Kasumi-1 (cell line): ENCODE results near the gene HOXA5.

Source experiments
- DNase-seq, 2 experiments: peaks; one replicate each; lab custom pipeline; 2025; lab: John Stamatoyannopoulos, UW

HOXA5 gene

DNA sequence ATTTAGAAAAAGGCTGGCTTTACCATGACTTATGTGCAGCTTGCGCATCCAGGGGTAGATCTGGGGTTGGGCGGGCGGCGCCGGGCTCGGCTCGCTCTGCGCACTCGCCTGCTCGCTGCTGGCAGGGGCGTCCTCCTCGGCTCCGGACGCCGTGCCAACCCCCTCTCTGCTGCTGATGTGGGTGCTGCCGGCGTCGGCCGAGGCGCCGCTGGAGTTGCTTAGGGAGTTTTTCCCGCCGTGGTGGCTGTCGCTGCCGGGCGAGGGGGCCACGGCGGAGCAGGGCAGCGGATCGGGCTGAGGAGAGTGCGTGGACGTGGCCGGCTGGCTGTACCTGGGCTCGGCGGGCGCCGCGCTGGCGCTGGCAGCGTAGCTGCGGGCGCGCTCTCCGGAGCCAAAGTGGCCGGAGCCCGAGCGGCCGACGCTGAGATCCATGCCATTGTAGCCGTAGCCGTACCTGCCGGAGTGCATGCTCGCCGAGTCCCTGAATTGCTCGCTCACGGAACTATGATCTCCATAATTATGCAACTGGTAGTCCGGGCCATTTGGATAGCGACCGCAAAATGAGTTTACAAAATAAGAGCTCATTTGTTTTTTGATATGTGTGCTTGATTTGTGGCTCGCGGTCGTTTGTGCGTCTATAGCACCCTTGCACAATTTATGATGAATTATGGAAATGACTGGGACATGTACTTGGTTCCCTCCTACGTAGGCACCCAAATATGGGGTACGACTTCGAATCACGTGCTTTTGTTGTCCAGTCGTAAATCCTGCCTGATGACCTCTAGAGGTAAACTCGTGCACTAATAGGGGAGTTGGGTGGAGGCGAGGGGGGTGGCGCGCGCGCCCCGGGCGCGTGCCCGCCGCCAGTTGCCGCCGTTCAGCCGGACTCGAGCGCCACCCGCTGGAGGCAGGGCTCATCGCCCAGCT is at the start of gene HOXA5:
Gene HOXA5 (minus strand): TSS at position 659 of the 927 bp plus-strand sequence. CDS start 74 bp downstream, at position 585.
- DNase-seq, result peak; percentile 100

DNA sequence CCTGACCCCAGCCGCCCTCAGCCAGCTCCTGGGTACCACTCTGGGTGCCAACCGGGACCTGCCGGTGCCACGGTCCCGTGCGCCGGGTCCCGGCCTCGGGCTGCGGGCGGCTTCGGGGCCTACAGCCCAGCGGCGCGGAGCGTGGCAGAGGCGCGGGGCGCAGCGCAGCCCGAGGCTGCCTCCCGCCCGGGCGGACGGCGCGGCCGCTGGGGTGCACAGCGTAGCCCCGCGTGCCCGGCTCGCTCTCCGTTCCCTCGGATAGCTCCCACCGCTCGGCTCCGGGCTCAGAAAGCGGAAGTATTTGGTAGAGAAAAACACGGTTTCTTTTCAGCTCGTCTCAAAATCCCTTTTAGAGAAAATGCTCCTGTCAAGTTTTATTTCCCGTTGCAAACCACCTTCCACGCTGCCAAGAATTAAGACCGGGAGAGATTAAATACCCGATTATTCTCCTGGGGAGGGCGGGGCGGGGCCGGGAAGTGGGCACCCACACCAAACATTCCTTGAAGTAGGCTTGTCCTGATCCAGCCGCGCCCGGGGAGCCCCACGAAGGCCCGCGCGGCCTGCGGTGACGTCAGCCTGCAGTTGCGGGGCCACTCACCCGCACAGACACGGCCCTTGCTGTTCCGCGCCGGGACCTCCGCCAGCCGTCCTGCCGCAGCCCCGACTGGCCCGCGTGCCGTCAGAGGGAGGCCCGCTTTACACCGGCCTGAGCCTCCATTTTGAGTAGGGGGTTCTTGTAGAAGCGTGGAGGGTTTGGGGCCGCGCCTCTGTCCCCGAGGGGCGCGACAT is 49.3 kb upstream of the HOXA5 start:
- DNase-seq, result peak; percentile 65 to 86

DNA sequence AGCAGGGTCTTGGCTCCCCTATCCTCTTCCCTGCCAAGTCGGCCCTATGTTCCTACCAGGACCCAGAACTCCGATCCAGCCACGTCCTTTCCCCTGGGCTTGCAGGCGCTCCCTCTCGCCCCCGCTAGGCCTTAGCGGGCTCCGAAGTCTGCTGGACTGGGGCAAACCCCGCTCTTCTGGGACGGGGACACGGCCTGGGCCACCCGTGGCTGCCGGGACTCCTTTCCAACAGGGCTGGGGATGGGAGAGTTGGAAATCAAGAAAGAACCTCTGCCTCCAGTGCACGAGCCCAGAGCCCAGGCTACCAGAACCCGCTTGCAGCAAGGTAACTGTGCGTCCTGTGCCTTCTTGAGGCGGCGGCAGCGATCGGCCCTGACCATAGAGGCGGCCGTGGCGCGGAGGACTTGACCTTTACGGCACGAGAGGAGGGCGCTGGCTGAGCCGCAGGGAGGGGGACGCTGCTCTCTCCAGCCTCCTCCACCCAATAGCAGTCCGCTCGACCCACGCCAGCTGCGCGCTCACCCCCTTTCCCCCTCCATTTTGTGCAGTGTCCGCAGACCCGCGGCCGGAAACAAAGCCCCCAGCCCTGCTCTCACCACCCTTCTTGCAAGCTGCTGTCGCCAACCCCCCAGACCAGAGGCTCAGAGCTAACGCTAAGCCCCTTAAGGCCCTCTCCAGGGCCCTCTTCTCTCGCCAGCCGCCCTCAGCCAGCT is 48.5 kb upstream of the HOXA5 start:
- no peak for DNase-seq

DNA sequence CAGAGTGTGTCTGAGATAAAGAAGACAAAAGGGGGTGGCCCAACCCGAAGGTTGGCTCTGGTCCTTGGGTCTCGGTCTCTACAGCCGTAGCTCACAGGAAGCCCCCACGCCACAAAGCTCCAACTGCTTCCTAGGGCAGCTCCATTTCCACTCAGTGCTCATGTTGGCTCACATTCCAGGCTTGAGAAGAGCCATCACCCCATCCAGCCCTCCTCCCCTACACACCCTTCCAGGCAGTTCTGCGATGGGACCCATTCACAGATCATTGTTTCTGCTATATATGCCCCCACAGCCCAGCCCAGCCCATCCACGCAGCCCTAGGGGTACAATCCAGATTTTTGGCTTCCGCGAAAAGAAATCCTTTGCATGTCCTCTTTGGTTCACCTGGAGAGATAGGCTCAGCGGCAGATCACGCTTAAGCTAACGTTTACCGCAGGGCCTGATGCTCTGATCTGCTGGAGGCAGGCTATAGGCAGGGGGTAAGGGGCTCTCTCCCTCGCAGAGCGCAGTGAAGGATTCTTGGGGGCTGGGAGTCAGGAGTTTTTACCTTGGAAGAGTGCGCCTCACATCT is 47.8 kb upstream of the HOXA5 start:
- no peak for DNase-seq

DNA sequence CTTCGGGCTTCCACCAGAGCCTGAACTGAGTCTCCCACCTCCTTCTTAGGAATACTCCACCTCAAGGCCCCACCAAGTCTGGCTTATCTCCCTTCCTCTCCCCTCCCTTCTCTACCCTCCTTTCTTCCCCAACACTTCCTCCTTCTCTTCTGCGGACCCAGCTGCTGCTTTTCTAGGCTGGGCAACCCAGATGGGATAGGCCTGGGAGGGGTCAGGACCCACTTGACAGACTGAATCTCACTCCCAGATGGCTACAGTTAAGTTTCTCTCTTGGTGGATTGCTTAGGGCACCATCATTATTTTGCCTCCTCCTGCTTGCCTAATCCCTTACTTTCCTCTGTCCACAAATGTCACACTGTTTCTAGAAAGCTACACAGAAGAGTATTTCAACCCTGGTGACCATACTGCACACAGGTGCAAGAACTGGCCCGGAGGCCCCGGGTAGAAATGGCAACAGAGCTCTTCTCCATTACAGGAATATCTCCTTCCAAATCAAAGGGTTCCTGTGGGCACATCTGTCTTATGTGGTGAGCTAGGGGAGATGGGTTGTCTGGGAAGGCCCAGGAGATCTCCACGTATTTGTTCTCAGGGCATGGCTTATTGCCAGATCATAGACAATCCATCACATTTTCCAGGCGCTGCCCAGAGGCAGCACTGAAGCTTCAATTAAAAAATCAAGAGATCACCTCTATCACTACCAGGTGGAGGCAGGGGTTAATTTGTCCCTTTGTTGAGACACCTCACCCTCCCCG is 46.7 kb upstream of the HOXA5 start:
- DNase-seq, result no peak

DNA sequence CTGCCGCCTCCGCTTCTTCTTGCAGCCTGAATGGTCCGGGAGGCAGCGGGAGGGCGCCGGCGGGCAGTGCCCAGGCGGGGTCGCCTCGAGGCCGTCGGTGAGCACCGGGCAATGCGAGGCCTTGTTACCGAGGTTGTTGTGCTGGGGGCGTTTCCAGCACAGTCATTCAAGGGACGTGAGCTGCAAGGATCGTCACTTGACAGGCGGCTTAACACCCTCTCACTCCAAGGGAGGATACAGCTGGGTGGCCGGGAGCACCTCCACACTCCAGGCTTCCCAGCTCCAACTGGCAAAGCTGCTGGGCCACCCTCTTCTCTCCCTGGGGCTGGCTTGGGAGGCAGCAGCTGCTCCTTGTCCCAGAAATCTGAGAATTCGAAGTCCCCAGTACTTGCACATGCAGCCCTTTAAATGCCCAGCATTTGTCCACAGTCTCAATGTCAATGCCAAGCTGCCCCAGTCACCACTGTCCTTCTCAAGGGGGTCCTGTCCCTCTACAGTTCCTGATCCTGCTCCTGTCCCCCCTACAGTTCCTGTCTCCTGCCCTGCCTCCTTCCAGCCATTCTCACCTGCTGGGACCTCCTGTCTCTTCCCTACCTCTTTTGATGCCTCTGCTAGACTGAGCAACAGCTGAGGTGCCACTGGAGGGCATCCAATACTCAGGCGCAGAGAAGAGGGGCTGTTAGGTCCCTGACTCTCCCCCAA is 46.0 kb upstream of the HOXA5 start:
- no peak for DNase-seq

DNA sequence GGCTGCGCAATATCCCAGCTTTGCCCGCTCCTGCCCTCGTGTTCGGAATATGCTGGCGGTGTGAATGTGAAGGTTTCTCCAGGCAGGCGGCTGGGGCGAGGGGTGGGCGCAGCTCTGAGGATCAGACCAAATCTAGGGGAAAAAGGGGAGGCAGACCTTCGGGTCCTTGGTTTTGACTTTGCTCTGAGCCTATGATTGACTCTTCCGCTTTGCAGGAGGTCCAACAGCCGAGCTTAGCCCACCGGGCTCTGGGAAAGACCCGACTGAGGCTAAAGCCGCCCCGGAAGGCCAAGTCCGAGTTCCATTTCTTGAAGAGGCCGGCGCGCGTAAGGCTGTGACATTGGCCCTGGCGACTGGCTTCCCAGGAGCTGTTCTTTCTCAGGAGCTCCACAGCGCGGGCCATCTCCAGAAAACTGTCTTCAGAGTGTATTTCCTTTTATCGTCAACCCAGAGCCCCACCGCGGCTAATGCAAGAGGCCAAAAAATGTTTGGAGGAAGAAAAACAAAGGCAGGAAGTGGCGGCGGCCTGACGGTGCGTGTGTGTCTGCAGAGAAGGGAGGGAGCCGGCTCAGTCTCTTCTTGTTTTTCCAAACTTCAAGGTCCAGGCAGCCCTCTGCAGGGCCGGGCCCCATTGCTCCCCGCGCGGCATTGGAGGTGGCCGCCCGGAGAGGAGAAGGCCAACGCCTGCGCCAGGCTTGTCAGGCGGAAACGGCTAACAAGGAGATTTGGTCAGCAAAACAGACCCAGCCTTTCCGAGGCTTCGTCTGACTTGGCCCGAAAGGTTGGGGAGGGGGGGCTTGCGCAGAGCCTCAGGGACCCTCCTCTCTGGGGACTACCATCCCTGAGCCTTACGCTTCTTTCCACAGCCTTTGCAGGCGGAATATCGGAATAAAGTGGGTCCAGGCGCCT is 45.2 kb upstream of the HOXA5 start:
- peak; percentile 72 to 79 for DNase-seq

DNA sequence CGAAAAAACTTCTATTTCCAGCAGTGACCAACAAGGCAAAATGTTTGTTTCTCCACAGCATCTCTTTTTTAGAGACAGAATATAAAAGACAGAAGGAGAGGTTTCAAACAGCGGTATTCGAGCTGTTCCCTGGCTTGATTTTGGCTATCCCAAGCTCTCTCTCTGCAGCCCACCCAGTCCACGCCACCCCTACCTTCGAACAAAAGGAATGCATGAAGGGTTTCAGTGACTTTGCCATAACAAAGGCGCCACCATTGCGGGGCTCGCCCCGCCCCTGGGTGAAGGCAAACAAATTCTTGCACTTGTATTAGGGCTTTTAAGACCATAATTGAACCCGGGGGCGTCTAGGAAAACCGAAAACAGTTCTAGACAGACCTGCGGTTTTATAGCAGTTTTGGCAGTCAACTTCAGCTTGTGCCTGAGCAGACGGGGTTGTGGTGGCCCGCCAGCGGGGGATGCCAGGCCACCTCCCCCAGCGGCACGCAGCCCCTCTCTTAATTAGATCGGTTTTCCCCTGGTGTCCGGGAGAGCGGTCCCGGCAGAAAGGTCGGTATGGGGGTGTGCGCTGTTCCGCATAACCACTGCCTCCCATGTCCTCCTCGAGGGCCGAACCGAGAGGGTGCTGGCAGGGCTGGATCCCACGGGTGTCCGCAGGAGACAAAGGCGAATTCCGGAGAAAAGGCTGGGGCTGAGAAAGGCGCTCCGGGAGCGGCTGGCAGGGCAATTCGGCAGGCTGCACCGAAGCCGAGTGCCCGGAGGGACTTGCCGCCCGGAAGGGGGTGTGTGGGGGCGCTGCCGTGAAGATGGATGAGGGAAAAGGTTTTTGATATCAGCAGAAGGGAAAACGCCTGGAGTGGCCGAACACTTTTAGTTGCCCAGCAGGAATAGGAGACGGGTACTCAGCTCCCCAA is 44.2 kb upstream of the HOXA5 start:
- peak in 1 of 2 experiments; percentile 49 for DNase-seq

DNA sequence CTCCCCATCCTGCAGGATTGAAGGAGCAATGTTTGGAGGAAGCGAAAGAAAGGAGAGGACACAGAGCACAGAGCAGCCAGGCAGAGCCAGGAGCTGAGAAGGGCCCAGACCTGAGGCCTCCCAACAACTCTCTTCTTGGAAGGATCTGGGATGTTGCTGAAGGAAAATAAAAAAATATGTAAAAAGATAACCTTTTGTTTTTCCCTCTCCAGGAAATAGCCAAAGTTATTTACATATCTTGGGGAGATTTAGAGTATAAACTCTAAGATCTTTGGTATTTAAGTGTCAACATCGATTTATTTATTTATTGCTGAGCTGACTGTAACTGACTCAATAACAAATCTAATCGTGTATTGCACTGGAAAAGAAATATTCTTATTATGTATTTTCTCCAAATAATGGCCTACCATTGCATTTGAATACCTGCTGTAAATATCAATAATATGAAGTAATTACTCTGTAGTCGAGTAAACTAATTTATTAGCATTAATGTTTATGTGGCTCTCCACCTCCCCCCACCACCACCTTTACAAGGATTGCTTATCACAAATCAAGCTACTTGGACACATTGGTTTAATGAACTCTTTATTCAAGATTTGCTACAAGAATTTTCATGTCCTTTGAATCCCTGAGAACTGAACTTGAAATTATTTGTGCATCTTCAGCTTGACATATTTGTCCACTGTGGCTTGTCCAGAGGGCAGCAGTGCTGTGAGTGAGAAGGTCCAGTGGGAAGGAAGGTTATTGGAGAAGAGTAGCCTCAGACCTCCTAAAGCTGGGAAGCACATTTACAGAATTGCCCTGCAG is 43.4 kb upstream of the HOXA5 start:
- DNase-seq, result no peak

DNA sequence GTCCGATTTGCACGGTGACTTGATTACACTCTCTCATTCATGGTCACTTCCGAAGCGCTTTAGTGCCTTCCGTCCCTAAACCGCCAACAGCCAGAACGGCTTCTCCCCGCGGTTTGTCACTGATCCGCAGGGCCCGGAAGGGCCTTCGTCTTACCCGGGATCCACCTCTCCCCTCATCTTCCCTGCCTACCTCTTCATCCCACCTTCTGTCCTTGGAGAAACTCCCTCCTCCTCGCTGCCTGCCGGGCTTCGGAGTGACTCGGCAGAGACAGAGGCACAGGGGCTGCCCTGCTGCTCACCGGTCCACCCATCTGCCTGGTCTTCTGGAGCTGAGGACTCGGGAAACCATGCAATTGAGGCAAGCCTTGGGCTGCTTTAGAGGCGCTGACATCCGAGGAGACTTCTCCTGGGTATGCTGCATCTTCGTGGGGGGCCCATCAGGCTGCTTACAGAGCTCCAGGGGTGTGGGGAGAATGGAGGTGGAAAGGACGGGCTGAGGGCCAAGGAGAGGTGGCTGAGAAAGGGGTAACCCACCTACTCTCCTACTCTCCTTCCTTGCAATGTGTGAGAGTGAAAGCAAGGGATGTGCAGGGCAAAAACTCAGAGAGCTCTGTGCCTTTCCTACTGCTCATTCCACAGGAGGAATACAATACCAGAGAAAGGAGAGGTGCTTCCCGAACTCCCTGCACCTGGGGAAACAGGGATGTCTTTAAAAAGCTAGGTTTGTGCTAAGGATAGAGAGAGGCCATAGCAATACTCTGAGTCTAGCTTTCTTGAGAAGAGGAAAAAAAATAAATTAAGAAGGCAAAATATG is 42.6 kb upstream of the HOXA5 start:
- DNase-seq, result no peak

DNA sequence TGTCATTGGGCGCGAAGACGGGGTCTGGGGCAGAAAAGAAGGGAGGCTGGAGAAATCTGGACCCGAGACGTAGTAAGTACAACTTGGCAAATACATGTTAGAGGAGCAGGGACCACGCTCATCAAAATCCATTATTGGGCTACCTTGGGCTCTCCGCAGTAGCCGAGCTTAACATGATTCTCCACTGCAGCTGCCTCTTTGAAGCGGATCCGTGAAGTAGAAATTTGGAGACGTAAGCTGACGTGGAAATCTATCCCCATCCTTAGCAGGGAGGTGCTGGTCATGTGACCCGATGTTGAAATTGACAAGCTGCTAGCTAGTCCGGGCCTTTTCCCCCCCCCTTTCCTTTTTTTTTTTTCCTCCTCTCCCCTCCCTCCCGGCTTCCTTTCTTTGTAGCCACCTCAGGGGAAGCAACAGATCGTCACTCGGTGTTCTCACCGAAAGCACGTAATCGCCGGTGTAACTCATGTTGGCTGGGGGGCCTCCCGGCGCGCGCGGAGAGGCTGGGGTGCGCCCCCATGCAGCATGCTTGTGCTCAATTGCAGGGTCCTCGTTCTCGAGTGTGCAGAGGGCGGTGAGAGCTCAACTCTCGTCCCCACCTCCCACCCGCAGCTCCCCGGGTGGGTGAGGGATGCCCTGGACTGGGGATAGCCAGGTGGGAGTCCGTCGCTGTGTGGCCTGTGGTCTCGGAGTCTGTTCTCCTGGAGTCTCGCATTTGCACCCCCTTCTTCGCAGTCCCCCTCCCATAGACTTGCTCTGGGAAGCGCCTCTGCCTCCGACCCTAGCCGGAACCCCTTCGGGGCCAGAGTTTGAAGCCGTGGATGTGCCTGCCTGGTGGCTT is 41.8 kb upstream of the HOXA5 start, which contains the start of gene HOXA11:
Gene HOXA11 (minus strand): TSS at position 220 of the 841 bp plus-strand sequence. CDS start 88 bp downstream, at position 132.
- peak; percentile 52 to 62 for DNase-seq

DNA sequence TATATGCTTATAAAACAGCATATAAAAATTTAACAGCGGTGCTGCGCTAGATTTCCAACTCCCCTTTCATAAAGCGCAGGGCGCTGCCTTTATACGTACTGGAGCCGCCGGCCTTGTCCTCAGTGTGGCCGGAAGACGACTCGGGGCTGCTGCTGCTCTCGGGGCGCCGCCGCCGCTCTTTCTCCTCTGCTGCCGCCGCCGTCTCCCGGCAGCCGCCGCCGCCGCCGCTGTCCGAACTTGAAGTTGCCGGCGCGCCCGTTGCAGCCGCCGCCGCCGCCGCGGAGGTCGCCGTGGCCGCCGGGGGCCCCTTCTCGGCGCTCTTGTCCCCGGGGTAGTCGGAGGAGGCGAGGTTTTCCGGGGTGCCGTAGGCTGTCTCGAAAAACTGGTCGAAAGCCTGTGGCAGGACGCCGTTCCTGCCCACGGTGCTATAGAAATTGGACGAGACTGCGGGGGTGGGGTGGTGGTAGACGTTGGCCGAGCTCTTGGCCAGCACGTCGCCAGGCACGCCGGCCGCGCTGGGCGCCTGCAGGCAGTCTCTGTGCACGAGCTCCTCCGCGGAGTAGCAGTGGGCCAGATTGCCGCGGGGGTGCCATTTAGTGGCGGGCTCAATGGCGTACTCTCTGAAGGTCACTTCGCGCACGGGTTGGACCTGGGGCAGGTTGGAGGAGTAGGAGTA is 41.0 kb upstream of the HOXA5 start:
- DNase-seq, result peak; percentile 42 to 57

DNA sequence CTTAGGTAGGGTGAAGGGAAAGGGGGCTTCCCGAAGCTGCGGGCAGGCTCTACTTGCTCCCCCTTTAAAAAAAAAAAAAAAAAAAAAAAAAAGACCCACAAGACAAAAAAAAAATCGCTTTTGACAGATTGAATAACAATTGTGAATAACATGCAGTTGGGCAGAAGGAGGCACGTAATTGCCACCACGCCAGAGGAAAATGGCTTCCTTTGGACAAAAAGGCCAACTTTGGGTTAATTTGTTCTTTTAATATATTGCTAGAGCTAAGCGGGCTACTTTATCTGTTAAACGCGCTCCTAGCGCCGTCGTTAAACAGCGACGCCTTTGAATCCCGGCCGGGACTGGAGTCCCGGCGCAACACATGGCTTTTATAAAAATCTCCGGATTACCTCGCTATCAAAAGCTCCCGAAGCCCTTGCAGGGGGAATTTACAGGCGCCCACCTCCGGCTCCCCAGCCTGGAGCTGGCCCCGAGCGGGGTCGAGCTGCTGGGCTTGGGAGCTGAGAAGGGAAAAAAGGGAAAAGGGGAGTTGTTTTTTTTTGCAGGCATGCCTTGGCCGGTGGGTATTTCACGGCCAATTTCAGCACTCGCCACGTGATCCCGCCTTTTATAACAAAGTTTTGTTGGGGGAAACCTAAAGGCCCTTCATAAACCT is 40.3 kb upstream of the HOXA5 start:
- DNase-seq, result peak; percentile 48 to 55
